Measurements from ENCODE around the gene CPZ.

DNA sequence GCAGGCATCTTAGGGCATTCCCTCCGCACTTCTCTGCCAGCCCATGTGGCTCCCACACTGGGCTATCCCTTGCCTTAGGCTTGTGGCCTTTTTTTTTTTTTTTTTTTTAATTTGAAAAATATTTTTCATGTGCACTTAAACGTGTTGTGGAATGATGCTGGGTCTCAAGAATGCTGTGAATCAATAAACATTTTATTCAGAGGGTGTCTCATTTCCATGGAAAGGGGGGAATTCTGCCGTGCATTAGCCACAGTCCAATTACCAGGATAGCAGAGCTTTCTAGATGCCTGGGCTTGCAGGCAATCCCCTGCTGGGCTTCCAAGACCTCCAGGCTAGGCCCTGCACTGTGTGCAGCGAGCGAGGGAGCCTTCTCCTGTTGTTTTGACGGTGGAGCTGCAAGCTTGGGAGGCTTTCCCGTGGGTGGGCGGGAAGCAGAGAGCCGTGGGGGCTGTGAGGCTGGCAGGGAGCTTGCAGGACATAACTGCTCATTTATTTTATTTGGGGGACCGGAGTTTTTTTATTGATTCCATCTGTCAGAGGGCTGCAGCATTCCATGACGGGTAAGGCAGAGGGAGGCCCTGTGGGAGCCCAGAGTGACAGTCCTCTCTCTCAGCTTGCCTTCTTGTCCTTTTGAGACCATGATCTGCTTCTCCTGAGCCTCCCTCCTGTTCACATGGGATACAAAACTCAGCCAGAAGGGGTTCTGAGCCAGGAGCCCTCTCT is 2.6 kb upstream of the CPZ start:
- TF ChIP-seq, protein P1, sequence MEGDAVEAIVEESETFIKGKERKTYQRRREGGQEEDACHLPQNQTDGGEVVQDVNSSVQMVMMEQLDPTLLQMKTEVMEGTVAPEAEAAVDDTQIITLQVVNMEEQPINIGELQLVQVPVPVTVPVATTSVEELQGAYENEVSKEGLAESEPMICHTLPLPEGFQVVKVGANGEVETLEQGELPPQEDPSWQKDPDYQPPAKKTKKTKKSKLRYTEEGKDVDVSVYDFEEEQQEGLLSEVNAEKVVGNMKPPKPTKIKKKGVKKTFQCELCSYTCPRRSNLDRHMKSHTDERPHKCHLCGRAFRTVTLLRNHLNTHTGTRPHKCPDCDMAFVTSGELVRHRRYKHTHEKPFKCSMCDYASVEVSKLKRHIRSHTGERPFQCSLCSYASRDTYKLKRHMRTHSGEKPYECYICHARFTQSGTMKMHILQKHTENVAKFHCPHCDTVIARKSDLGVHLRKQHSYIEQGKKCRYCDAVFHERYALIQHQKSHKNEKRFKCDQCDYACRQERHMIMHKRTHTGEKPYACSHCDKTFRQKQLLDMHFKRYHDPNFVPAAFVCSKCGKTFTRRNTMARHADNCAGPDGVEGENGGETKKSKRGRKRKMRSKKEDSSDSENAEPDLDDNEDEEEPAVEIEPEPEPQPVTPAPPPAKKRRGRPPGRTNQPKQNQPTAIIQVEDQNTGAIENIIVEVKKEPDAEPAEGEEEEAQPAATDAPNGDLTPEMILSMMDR (IDR thresholded peaks at IDR 0.05 in 2 of 3, conservative IDR thresholded peaks at IDR 0.05 in 1 of 3; ENCODE audit: control insufficient read depth in 2 of 3, extremely low read depth in 1 of 3, insufficient read depth in 1 of 3, low read depth in 3 of 3, low read length in 3 of 3): no peak
- TF ChIP-seq, protein P2, sequence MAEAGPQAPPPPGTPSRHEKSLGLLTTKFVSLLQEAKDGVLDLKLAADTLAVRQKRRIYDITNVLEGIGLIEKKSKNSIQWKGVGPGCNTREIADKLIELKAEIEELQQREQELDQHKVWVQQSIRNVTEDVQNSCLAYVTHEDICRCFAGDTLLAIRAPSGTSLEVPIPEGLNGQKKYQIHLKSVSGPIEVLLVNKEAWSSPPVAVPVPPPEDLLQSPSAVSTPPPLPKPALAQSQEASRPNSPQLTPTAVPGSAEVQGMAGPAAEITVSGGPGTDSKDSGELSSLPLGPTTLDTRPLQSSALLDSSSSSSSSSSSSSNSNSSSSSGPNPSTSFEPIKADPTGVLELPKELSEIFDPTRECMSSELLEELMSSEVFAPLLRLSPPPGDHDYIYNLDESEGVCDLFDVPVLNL (IDR thresholded peaks at IDR 0.05; ENCODE audit: low read depth, low read length): no peak
- TF ChIP-seq CEBPB (IDR thresholded peaks at IDR 0.05; ENCODE audit: borderline replicate concordance in 1 of 2, low read depth in 2 of 2, low read length in 2 of 2) (no peak), NFYB (IDR thresholded peaks at IDR 0.05; ENCODE audit: insufficient read depth, low read depth, low read length) (no peak), LARP7 (IDR thresholded peaks at IDR 0.05) (no peak), SMC3 (IDR thresholded peaks at IDR 0.05; ENCODE audit: borderline replicate concordance, low read length) (no peak), POLR2AphosphoS5 (IDR thresholded peaks at IDR 0.05; ENCODE audit: low read length) (no peak)
- TF ChIP-seq, protein P3, sequence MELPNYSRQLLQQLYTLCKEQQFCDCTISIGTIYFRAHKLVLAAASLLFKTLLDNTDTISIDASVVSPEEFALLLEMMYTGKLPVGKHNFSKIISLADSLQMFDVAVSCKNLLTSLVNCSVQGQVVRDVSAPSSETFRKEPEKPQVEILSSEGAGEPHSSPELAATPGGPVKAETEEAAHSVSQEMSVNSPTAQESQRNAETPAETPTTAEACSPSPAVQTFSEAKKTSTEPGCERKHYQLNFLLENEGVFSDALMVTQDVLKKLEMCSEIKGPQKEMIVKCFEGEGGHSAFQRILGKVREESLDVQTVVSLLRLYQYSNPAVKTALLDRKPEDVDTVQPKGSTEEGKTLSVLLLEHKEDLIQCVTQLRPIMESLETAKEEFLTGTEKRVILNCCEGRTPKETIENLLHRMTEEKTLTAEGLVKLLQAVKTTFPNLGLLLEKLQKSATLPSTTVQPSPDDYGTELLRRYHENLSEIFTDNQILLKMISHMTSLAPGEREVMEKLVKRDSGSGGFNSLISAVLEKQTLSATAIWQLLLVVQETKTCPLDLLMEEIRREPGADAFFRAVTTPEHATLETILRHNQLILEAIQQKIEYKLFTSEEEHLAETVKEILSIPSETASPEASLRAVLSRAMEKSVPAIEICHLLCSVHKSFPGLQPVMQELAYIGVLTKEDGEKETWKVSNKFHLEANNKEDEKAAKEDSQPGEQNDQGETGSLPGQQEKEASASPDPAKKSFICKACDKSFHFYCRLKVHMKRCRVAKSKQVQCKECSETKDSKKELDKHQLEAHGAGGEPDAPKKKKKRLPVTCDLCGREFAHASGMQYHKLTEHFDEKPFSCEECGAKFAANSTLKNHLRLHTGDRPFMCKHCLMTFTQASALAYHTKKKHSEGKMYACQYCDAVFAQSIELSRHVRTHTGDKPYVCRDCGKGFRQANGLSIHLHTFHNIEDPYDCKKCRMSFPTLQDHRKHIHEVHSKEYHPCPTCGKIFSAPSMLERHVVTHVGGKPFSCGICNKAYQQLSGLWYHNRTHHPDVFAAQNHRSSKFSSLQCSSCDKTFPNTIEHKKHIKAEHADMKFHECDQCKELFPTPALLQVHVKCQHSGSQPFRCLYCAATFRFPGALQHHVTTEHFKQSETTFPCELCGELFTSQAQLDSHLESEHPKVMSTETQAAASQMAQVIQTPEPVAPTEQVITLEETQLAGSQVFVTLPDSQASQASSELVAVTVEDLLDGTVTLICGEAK (IDR thresholded peaks at IDR 0.05; ENCODE audit: borderline replicate concordance): no peak
- TF ChIP-seq, protein P4, sequence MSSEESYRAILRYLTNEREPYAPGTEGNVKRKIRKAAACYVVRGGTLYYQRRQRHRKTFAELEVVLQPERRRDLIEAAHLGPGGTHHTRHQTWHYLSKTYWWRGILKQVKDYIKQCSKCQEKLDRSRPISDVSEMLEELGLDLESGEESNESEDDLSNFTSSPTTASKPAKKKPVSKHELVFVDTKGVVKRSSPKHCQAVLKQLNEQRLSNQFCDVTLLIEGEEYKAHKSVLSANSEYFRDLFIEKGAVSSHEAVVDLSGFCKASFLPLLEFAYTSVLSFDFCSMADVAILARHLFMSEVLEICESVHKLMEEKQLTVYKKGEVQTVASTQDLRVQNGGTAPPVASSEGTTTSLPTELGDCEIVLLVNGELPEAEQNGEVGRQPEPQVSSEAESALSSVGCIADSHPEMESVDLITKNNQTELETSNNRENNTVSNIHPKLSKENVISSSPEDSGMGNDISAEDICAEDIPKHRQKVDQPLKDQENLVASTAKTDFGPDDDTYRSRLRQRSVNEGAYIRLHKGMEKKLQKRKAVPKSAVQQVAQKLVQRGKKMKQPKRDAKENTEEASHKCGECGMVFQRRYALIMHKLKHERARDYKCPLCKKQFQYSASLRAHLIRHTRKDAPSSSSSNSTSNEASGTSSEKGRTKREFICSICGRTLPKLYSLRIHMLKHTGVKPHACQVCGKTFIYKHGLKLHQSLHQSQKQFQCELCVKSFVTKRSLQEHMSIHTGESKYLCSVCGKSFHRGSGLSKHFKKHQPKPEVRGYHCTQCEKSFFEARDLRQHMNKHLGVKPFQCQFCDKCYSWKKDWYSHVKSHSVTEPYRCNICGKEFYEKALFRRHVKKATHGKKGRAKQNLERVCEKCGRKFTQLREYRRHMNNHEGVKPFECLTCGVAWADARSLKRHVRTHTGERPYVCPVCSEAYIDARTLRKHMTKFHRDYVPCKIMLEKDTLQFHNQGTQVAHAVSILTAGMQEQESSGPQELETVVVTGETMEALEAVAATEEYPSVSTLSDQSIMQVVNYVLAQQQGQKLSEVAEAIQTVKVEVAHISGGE (CRISPR knock-in tag; IDR thresholded peaks at IDR 0.05): no peak

All from GM12878 (cell line).